Renal cortical epithelial cell (primary cell): ENCODE data around the gene GTF2IRD1. TPM values are rescaled to one million over a fixed set of nuclear protein-coding genes. Genes with fewer than 3 reads are reported as not detected.
"Not testable (repeated sequence)": the region's sequence is repeated elsewhere in the genome, so short reads cannot be mapped to it uniquely, and the experiment has no call there.

ENCODE experiments used
- DNase-seq: peaks from one replicate; pipeline ENCODE4 v3.0.0-alpha.2; 2011; ENCODE audit warnings: low read depth
- total RNA-seq: library from RNA; depleted of rRNA; stranded (reverse); fragments of >200 nt; gene quantifications from 2 replicates; pipeline ENCODE4 v1.2.3, GENCODE V29; 2014

Gene GTF2IRD1, protein sequence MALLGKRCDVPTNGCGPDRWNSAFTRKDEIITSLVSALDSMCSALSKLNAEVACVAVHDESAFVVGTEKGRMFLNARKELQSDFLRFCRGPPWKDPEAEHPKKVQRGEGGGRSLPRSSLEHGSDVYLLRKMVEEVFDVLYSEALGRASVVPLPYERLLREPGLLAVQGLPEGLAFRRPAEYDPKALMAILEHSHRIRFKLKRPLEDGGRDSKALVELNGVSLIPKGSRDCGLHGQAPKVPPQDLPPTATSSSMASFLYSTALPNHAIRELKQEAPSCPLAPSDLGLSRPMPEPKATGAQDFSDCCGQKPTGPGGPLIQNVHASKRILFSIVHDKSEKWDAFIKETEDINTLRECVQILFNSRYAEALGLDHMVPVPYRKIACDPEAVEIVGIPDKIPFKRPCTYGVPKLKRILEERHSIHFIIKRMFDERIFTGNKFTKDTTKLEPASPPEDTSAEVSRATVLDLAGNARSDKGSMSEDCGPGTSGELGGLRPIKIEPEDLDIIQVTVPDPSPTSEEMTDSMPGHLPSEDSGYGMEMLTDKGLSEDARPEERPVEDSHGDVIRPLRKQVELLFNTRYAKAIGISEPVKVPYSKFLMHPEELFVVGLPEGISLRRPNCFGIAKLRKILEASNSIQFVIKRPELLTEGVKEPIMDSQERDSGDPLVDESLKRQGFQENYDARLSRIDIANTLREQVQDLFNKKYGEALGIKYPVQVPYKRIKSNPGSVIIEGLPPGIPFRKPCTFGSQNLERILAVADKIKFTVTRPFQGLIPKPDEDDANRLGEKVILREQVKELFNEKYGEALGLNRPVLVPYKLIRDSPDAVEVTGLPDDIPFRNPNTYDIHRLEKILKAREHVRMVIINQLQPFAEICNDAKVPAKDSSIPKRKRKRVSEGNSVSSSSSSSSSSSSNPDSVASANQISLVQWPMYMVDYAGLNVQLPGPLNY
- 27.3 and 52.2 TPM in 2 replicates for total RNA-seq

DNA sequence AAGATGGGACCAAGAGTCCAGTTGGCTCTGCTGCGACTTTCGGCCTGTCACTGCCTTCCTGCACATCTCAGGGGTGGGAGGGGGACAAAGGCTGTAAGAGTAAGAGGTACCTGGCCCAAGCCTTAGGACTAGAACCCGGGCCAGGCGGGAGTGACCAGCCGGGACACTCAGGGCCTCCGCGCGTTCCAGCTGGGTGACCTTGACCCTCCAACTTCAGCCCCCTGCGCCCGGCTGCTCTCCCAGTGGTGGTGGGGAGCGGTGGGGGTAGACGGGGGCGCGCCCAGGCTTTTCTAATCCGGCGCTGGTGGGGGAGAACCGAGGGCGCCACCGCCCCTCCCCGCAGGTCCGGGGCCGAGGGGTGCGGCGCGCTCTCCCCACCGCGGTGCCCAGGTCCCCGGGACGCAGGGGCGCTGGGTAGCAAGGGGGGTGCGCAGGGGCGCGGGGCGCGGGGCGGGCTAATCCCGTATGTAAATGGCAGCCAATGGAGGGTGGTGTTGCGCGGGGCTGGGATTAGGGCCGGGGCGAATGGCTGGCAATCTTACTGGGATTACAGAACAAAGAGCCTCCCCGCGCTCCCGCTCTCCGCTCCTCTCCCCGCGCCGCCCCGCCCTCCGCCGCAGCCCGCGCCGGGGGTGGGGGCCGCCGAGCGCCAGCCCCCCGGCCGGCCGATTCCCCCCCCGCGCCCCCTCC, at the start of gene GTF2IRD1:
GTF2IRD1 (plus strand) TSS at position 585 of the 690 bp plus-strand sequence. CDS start 54,175 bp downstream, outside the sequence.
- DNase-seq = no peak

DNA sequence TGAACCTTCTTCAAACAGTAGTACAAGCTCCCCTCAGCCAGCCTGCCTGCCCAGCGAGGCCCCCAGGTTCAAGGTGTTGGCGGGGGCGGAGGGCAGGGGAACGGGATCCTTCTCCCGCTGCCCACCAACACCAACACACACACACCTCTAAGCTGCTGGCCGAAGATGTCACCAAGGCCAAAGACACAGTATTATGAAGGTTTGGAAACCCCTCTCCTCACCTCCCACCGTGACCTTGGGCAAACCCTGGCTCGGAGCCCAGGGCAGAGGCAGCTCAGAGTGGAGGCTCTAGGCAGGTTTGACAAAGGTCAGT, 49.4 kb upstream of the GTF2IRD1 start:
- DNase-seq = no peak

DNA sequence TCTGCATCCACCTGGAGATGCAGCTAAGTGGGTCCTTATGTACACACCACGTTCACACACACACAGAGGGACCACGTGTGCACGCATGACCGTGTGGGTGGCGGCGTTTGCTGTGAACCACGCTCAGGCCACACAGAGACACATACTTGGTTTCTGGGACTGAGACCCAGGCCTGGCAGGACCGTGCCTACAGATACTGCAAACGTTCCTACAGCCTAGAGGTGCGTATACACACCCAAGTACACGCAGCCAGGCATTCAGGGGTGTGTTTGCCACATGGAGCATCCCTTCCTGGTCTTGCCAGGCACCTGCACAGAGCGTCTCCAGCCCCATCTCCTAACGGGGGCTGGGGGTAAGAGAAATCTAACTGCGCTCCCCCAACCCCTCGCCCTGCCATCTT, 49.0 kb upstream of the GTF2IRD1 start:
- DNase-seq = no peak

DNA sequence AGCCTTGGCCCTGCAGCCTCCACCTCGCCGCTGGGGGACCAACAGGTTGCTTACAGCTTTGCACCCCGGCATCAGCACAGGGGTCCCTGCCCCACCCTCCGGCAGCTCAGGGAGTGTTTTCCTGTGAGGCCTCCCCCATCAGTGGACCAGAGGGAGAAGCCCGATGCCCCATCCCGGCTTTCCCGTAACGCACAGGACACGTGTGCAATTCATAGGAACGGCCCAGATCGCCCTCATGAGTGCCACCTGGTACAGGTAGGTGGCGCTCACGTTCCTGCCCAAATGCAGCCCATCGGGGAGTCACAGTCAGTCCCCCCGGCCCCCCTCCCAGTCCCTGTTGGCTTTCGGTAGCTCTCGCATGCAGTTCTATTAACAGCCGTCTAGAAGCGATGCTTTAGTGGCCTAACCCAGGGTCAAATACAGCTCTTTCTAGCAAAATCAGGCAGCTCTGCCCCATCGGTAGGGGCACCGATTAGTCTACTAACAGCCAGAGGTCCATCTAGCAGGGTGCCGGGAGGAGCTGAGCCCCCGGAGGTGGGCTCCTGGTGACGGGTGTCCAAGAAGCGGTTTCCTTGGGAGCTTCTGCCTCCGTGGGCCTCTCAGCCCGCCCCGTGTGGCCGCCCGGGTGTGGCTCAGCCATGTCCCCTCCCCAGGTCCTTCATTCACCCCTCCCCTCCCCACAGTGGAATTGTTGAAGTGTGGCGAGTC, 48.4 kb upstream of the GTF2IRD1 start:
- DNase-seq = no peak

DNA sequence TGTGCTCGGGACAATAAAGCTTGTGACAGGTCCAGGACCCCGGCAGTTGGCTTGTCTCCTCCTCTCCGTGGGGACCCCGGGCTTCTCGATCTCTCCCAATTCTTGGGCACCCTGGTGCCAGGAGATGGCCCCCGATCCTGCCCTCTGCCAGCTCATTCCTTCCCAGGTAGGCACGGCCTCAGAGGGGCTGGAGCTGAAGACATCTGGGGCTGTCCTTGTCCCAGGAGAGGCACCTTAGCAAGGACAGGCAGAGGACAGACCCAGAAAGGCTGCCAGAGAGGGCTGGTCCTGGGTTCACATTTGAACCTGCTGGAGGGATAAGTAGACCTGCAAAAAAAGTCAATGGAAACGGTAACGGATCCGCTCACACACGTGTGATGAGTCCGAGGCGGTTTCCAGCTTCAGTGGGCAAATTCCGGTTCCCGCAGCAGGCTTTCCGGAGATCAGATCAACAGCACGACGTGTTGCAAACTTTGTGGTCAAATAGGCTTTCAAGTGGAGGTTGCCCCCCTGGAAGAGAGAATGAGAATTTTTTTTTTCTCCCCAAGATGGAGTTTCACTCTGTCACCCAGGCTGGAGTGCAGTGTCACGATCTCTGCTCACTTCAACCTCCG, 47.7 kb upstream of the GTF2IRD1 start:
- no peak for DNase-seq

DNA sequence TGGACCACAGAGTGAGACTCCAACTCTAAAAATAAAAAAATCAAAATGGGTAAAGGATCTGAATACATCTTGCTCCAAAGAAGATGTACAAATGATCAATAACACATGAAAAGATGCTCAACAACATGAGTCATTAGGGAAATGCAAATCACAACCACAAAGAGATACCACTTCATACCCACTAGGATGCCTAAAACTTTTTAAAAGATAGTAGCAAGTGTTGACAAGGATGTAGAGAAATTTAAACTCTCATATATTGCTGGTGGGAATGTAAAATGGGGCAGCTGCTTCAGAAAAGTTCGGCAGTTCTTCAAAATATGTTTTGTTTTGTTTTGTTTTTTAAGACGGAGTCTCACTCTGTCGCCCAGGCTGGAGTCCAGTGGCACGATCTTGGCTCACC, 45.7 kb upstream of the GTF2IRD1 start:
- no peak for DNase-seq

DNA sequence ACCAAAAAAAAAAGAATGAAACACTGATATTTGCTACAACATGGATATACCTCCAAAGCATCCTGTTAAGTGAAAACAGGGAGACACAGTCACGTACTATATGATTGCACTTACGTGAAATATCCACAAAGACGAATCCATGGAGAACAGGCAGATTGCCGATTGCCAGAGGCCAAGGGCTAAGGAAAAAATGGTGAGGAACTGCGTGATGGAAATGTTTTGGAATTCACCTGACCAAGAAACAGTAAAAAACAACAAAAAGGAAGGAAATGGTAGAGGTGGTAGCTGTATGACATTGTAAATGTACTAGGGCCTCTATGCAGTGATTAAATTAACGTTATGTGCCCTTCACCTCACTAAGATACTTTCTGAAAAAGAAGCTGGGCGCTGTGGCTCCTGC, 44.1 kb upstream of the GTF2IRD1 start:
- DNase-seq = no peak

DNA sequence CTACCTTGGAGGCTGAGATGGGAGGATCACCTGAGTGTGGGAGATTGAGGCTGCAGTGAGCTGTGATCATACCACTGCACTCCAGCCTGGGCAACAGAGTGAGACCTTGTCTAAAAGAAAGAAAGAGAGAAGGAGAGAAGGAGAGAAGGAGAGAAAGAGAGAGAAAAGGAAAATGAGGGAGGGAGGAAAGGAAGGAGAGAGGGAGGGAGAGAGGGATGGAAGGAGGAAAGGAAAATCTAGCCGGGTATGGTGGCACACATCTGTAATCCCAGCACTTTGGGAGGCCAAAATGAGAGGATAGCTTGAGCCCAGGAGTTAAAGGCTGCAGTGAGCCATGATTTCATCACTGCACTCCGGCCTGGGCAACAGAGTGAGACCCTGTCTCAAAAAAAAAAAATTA, 42.9 kb upstream of the GTF2IRD1 start:
- no peak for DNase-seq

DNA sequence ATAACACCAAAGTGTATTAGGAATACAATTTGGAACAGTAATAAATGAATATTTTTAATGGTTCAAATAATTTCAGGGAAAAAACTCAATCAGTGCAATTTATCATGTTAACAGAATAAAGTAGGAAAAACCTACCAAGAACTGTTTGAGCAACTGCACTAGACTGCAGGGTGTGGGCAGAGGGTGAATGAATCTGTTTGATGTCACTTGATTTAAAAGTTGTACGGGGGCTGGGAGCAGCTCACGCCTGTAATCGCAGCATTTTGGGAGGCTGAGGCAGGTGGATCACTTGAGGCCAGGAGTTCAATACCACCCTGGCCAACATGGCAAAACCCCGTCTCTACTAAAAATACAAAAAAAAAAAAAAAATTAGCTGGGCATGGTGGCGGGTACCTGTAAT, 42.1 kb upstream of the GTF2IRD1 start:
- DNase-seq = not testable (repeated sequence)

DNA sequence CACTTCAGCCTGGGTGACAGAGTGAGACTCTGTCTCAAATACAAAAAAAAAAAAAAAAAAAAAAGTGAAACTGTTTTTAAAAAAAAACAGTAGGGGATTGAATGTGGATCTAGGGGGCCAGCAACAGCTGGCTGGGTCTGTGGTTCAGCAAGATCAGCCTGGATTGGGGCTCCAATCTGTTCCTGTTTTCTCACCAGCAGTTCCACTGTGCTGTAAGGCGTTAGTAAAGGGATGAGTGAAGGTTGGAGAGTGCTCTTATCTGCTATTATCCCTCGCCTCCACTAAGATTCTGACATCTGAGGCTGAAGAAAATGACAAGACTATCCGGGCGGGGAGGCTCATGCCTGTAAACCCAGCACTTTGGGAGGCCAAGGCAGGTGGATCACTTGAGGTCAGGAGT, 41.6 kb upstream of the GTF2IRD1 start:
- no peak for DNase-seq

DNA sequence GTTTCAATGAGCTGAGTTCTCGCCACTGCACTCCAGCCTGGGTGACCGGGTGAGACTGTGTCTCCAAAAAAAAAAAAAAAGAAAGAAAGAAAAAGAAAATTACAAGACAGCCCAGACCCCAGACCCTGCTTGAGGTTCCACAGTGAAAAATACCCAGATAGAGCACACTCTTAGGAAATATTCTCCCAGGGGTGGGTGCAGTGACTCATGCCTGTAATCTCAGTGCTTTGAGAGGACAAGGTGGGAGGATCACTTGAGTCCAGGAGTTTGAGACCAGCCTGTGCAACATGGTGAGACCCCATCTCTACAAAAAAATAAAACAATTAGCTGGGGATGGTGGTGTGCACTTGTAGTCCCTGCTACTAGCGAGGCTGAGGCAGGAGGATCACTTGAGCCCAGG, 41.1 kb upstream of the GTF2IRD1 start:
- DNase-seq = no peak

DNA sequence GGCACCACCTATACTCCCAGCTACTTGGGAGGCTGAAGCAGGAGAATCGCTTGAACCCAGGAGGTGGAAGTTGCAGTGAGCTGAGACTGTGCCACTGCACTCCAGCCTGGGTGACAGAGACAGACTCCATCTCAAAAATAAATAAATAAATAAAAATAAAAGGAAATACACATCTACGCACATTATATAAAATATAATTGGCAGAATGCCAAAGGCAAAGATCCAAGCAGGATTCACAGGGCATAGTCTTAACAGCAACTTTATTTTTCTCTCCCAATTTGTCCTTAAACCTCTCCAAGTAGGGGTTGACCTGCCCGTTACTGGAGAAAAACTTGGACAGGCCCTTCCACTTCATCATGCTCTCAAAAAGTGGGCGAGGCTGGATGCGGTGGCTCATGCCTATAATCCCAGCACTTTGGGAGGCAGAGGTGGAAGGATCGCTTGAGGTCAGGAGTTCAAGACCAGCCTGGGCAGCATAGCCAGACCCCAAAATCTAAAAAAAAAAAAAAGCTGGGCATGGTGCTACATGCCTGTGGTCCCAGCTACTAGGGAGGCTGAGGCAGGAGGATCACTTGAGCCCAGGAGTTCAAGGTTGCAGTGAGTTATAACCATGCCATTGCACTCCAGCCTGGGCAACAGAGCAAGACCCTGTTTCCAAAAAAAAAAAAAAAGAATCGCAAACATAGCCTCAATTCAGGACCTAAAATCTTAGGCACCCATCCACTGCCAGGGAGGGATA, 38.9 kb upstream of the GTF2IRD1 start:
- DNase-seq = not testable (repeated sequence)

DNA sequence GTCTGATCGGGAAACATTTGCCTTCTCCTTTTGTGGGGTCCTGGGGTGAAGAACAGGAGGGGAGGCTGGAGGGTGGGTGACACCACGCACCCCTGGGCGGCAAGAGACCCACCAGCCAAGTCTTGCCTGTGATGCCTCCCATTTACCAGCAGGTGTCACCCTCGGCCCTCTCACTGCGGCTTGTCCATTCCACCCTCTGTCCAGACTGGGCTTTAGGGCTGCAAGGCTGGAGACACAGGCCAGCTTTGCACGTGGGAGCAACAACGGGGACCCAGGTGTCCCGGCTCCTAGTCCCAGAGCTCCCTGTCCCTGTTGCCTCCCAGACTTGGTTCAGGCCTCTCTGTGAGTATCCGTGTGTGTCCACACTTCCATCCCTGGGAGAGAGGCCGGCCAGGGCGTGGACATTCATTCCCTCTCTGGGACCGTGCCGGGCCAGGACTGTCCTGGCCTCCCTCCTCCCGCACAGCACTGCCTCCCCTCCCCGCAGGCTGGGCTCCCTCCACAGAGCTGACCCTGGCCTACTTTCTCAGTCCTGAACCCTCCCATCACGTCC, 36.2 kb upstream of the GTF2IRD1 start:
- peak; percentile 36 for DNase-seq

DNA sequence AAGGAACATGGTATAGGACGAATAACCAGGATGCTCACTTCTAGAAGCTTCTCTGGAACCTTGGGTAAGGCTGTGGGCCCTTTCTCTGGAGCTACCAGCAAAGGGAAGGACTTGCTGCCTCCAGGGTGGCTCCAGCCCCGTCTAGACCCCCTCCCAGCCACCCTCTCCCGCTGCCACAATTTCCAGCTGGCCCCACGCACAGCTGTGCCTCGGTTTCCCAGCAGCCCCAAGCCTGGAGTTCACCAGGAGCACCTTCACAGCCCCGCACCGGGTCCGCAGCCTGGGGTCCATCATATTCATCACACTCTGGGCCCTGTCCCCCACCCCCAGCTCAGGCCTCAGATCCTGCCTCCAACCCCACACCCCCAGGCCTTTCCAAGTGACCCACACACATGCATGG, 35.6 kb upstream of the GTF2IRD1 start:
- no peak for DNase-seq

DNA sequence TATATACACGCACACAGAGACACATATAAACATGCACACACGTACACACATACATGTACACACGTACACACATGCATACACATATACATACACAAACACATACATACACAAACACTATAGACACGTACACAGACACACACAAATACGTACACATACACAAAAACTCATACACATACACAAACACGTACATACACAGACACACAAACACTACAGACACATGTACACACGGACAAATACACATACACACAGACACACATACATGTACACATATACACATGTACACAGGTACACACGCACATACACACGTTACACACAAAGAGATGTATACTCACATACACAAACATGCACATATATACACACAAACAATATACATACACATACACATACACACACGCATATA, 35.2 kb upstream of the GTF2IRD1 start:
- DNase-seq = no peak

DNA sequence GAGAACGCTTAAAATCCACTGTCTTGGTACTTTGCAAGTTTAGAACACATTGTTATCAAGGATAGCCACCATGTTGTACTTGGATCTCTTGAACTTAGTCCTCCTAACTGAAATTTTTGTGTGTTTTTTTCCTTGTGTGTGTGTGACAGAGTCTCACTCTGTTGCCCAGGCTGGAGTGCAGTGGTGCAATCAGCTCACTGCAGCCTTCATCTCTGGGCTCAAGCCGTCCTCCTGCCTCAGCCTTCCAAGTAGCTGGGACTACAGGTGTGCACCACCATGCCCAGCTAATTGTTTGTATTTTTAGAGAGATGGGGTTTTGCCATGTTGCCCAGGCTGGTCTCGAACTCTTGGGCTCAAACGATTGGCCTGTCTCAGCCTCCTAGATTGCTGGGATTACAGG, 34.5 kb upstream of the GTF2IRD1 start:
- not testable (repeated sequence) for DNase-seq

DNA sequence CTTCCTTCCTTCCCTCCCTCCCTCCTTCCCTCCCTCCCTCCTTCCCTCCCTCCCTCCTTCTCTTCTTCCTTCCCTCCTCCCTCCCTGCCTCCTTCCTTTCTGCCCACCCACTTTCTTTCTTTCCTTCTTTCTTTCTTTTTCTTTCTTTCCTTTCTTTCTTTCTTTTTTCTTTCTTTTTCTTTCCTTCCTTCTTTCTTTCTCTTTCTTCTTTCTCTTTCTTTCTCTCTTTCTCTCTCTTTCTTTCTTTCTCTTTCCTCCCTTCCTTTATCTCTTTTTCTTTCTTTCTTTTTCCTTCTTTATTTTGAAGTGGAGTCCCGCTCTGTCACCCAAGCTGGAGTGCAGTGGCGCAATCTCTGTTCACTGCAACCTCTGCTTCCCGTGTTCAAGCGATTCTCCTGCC, 33.7 kb upstream of the GTF2IRD1 start:
- no peak for DNase-seq

DNA sequence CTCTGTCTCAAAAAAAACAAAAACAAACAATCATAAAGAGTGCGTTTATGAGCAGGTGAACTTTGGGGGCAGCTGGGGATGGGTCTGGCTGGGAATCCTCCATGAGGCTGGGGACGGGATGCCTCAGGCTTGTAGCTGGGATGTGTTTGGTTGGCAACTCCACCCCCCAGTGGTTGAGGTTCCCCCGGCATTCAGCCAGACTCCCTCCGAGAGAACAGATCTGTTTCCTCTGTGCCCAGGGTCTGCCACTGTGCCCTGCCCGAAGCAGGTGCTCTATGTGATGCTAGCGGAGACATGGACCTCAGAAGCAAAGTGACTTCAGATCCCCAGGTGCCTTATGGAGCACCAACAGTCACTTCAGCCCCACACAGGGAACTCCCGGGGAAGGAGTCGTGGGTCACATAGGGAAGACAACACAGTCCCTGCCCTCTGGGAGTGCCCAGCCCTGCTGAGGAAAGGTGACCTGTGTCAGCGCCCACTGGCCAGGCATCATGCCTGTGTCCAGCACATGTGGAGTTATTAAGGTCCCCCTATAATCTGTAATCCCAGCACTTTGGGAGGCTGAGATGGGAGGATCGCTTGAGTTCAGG, 29.3 kb upstream of the GTF2IRD1 start:
- DNase-seq = no peak

DNA sequence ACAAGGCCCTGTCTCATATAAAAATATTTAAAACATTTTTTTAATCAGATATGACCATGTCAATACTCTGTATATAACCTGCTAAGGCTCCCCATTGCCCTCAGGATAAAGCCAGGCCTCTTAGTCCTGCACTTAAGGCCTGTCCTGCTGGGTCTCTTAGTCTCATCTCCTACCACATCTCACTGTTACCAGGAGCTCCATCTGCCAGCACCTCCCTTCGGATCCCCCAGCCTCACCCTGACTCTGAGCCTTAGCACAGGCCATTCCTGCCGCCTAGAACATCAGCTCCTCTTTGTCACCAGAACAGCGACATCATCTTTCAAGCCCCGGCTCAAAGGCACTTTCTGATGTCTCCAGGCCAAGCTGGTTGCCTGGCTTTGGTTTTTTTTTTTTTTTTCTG, 25.7 kb upstream of the GTF2IRD1 start:
- no peak for DNase-seq
